ENCODE data around the gene IPO4. TPM values are rescaled to one million over a fixed set of nuclear protein-coding genes. Genes with fewer than 3 reads are reported as not detected.

The IPO4 gene
- total and polyA plus RNA-seq, 10 of the 15 experiments (the other 5 are each of a cell fraction or from before 2014, with no cell fraction given), result 7.8 to 139 (median 37.6) TPM

GRCh38 chr14:24215495-24216344 lies 27.1 kb upstream of the IPO4 start, which contains the start of gene MDP1:
TSS of gene MDP1 (minus strand) at chr14:24216066. CDS start at chr14:24215955, 111 bp downstream.
- no peaks in the 10 kb centered on the region for H3K9me3 ChIP-seq (replicated peaks; ENCODE audit: control insufficient read depth, insufficient read depth, low read length)
- CTCF ChIA-PET, result interaction anchor here (0.6 to 6.3 kb wide), 30 partner anchors 9 to 107 kb away, joined by 3 to 54 read pairs (median 4); partner anchors contain the start of genes CIDEB, DCAF11, DHRS1 and GMPR2
- peaks cover 15% of the 10 kb centered on the region for H3K4me1 ChIP-seq (ENCODE audit: control insufficient read depth, insufficient read depth, low read length)
- H3K9ac ChIP-seq (ENCODE audit: control insufficient read depth, insufficient read depth, low read length), result peak within 1 kb of the TSS; percentile 85
- peak; percentile 79 for DNase-seq (ENCODE audit: low read depth, low spot score)
- FAIRE-seq, result peak; percentile 38
- peak within 1 kb of the TSS; percentile 75 for H3K4me2 ChIP-seq (ENCODE audit: control insufficient read depth, insufficient read depth)
- no peaks in the 10 kb centered on the region for H4K20me1 ChIP-seq (ENCODE audit: control insufficient read depth, insufficient read depth)
- RAD21 ChIA-PET (ENCODE audit: unreplicated experiment), result interaction anchor here (0.7 to 3.6 kb wide), 17 partner anchors 12 to 151 kb away, joined by 3 to 23 read pairs (median 4); partner anchors contain the start of genes CIDEB, DHRS1, EMC9 and IPO4
- intact Hi-C loops (cut with micrococcal nuclease; ENCODE audit: unreplicated experiment), result loop anchor here (1.0 to 10.0 kb wide), 4 partner anchors 27 to 201 kb away; partner anchors contain the start of genes RABGGTA and TINF2
- H3K79me2 ChIP-seq (ENCODE audit: control insufficient read depth, insufficient read depth, low read length), result peaks cover 21% of the 10 kb centered on the region
- no peaks in the 10 kb centered on the region for H3K27me3 ChIP-seq (replicated peaks in 1 of 2; ENCODE audit: control insufficient read depth in 2 of 2, insufficient read depth in 2 of 2, low read length in 1 of 2)
- SMC1A ChIA-PET (ENCODE audit: uncharacterized antibody, unreplicated experiment), result interaction anchor here (0.7 to 2.6 kb wide), 9 partner anchors 20 to 135 kb away, joined by 3 to 17 read pairs (median 5); partner anchors contain the start of genes CIDEB, DHRS1, IRF9 and NOP9
- under 1% methylated on average over 40 of the region's 40 CpGs for WGBS (ENCODE audit: insufficient coverage, insufficient replicate concordance, low lambda C conversion rate, missing lambda C conversion rate)
- peak within 1 kb of the TSS; percentile 82 for H3K27ac ChIP-seq (ENCODE audit: control insufficient read depth, insufficient read depth)
- H2AFZ ChIP-seq (ENCODE audit: control insufficient read depth, low read depth, low read length), result peak within 1 kb of the TSS; percentile 98
- H3K36me3 ChIP-seq (ENCODE audit: control insufficient read depth in 2 of 2, insufficient read depth in 2 of 2, low read length in 1 of 2), result peaks cover 2 to 15% of the 10 kb centered on the region in 2 experiments; a peak in 3 of 4 replicates
- peak; percentile 83 for ATAC-seq
- BruUV-seq (replicated peaks), result no TSS peak
- in situ Hi-C loops (cut with MboI), result no loop called here
- peak within 1 kb of the TSS; percentile 86 for H3K4me3 ChIP-seq
- POLR2A ChIA-PET, result interaction anchor here (0.5 to 3.6 kb wide), 14 partner anchors 13 to 84 kb away, joined by 3 to 18 read pairs (median 6); partner anchors contain the start of genes DHRS1, IRF9, NOP9 and PSME1
- TF ChIP-seq CEBPB (IDR thresholded peaks at IDR 0.05; ENCODE audit: borderline replicate concordance in 1 of 2, low read depth in 2 of 2, low read length in 2 of 2) (peak in 1 of 2 experiments; percentile 89; a peak in 1 of 4 replicates), ETV6 (conservative IDR thresholded peaks at IDR 0.05 in 1 of 2, IDR thresholded peaks at IDR 0.05 in 1 of 2; ENCODE audit: borderline replicate concordance in 1 of 2, low read depth in 1 of 2) (no peak), CBX3 (IDR thresholded peaks at IDR 0.05; ENCODE audit: borderline replicate concordance, low read depth) (no peak), TARDBP (IDR thresholded peaks at IDR 0.05; ENCODE audit: borderline replicate concordance) (0 out of 2 replicates have a peak, but pooled peaks have one; percentile 64), CREB1 (IDR thresholded peaks at IDR 0.05; ENCODE audit: low read depth) (peak; percentile 96), ZNF592 (IDR thresholded peaks at IDR 0.05) (peak; percentile 67; the same call in 1 of the 2 replicates), ZBTB40 (IDR thresholded peaks at IDR 0.05; ENCODE audit: borderline replicate concordance) (peak; percentile 2; the same call in 1 of the 2 replicates), CREM (IDR thresholded peaks at IDR 0.05; ENCODE audit: low read depth) (peak; percentile 98), STAT3 (IDR thresholded peaks at IDR 0.05; ENCODE audit: low read depth, low read length) (0 out of 2 replicates have a peak, but pooled peaks have one; percentile 83), NR2F1 (conservative IDR thresholded peaks at IDR 0.05) (no peak; the same call in 1 of the 2 replicates), MAX (IDR thresholded peaks at IDR 0.05; ENCODE audit: low read depth, low read length) (peak; percentile 79), MYC (IDR thresholded peaks at IDR 0.05; ENCODE audit: insufficient read depth, insufficient read length, insufficient replicate concordance, low read length, severe bottlenecking) (peak; percentile 49)

All from GM12878 (cell line).